Stimulated activated CD4-positive, alpha-beta T cell treated with anti-CD3 and anti-CD28 coated beads, Interleukin-4, amount 100 ng/mL, for 48 hours (primary cell): ENCODE data around the gene OSBP2.

ENCODE experiments used
- DNase-seq, 2 donors: peaks; one replicate each; pipeline ENCODE4 v3.0.0-alpha.2; 2020; ENCODE audit warnings: low read depth in 2 of 2

OSBP2 gene

DNA sequence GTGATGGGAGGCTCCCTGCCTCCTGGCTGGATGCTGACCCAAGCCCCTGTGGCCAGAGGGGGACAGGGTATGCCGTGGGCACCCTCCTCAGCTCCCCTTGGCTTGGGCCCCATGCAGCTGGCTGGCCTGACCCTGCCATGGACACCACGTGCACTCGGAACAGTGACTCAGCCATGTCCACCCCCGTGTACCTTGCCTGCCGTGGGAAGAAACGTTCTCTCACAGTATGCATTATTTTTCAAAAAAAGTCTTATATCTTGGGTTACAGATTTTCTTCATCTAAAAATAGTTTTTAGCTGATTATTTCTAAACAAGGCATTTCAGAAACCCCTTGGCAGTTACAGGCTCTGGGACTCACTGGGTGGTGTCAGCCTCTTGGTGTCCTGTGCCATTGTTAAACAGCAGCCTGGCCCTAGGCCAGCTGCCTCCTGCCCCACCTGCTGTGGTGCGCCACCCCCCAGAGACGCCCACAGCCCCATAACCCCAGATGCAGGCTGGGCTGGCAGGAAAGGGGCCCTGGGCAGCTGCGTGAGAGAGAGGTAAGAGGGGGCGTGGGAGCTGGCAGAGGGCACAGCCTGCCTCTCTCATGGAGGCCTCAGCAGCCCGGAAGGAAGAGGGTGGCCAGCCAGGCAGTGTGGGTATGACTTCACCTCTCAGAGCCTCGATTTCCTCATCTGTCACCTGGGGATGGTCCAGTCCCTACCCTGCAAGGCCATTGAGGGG lies 174.2 kb downstream of the OSBP2 start:
- no peak for DNase-seq

DNA sequence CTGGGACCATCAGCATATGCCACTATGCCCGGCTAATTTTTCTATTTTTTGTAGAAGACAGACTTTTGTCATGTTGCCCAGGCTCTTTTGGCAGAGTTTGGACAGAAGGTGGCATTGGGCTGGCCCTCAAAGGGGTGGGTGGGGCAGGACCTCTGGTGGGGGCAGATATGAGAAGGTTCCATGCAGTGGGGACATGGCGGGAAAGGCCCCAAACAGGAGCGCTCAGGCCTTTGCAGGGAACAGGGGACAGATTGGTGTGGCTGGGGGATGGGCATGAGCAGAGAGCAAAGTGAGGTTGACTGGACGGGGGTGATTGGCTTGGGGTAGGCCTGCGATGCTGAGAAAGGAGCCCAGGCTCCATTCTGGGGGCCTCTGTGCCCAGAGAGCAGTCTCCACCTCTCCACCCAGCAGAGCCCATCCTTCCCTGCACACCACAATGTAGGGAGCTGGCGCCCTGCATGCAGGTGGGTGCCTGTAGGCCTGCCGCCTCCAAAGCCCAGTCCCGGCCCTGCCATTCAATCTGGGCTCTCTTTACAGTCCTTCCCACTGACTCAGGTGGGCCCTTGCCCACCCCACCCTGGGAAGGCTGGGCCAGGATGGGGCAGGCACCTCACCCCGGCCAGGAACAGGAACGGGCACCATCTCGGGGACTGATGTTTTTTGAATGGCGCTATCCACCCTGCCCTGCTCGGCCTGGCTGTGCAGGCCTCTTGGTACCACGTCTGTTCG lies 175.2 kb downstream of the OSBP2 start:
- no peak for DNase-seq

DNA sequence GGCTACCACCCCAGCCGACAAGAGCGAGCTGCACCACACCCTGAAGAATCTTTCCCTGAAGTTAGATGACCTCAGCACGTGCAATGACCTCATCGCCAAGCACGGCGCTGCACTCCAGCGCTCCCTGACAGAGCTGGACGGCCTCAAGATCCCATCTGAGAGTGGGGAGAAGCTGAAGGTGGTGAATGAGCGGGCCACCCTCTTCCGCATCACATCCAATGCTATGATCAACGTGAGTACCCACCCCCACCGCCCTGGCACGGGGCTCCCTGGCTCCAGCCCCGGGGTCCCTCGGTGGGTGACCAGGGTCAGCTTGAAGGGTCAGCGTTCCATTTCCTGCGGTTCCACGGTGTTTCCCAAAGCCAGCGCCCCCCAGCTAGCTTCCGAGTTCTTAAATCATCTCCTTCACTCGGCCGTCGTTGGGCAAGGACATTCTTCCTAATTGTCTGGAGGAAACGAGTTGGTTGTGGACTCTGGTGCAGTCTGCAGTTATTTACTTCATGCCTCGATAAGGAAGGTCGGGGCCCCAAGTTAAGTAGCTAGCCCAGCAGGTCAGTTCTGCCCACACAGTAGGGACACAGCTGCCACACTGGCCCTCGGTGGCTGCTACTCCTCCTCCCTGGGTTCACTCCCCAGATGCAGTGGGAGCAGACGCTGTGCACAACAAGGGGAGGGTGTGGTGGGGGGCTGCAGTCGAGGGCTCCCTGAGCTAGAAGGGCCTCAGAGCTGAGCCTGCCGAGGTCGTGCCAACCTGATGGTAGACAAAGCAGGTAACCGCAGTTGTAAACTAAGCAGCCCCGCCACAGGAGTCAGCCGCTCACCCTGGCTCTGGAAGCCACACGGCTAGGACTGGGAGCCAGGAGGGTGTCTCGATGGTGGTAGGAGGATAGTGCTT lies 176.0 kb downstream of the OSBP2 start:
- DNase-seq = no peak

DNA sequence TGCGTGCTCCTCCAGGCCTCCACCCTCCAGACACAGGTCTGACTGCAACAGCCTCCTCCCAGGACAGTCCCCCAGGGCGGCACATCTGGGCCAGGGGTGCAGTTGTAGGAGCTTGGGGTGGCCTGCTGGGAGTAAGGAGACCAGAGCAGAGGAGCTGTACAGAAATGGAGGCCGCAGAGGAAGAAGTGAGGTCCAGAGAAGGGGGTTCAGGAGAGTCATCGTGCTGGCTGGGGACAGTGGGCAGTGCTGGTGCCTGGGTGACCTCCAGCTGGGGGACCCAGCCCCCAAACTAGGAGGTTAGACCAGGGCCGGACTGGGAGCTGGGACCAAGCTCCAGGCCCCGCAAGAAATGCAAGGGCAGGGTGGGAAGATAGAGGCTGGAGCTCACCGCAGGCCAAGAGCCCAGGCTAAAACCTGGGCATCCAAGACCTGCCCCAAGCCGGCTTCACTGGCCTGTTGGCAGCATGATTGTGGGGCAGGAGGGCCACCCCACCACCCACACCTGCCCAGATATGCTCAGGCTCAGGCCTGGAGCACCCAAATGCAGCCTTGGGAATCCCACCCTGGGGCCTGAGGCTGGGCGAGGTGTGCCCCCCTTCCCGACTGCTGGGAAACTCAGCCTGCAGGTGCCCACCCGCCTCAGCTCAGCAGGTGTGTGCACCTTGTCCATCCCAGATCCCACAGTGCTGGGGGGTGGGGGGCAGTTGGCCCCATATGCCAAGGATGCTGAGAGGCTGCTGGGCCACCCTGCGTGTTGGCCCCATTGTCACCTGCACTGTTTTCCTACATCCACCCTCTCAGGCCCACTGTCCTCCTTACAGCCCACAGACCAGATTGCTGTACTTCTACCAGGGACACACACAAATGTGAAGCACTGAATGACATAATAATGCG lies 177.0 kb downstream of the OSBP2 start:
- no peak for DNase-seq

DNA sequence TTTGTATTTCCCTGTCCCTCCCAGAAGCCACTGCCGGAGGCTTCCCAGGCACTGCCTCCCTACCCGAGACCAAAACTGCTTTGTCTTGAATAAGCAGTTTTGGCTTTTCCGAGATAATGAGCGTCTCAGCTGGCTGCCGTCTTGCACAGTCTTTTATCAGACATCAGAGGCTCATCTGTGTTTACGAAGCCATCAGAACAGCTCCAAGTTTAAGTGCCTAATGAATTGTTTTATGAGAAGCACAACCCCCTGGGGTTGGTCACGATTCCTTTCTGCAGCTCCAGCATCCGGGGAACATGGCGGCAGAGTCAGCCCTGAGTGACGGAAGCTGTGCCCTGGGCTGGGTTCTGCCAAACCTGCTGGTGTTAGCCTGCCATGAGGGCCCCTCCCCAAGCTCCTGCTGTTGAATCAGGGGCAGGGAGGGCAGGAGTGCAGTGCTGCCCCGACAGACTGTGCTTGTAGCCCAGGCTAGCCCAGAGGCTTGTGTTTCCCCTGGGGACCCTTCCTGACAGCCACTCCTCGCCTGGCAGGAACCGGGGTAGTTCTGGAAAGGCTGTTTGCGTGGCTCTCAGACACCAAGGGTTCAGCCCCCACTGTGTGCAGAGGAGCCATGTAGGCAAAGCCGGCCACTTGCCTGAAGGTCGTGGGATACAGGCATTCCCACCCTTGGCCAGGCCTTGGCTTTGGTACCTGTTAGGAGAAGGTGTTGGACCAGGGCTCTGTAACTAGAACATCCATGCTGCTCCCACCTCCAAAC lies 177.8 kb downstream of the OSBP2 start:
- no peak for DNase-seq

DNA sequence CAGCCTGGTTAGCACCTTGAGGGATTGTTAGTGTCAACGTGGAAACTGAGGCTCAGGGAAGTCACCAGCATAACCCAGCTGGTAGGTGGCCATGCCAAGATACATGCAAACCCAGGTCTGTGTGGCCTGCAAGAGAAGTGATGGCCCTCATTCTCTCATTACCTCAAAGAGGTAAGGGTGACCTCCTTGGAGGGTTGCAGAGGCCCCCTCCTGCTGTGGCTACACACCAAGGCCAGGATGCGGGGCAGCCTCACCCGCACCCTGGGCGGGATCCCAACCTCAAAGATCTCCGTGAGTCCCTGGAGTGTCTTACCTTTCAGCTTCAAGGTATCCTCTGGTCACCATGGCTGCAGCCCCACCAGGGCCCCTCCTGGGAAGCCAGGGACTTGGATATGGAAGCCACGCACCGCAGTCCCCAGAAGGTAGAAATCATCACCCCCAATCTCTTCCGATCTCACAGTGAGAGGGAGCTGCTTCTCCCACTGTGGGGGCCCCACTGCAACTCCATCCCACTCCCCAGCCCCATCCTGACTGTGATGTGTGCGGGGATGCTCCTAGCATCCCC lies 178.5 kb downstream of the OSBP2 start:
- no peak for DNase-seq

DNA sequence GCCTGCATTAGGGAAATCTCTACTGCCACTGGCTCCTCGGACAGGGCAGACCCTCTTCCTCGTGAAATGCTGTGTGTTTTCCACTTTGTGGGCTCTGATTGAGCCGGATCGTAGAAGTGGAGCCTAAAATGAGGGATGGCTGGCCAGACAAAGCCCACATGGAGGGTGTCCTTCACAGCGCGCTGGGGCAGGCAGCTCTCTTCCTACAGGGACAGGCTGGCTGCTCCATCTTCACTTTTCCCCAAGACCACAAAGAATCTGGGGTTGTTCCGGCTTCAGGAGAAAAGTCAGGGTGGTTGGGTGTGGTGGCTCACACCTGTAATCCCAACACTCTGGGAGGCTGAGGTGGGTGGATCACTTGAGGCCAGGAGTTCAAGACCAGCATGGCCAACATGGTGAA lies 179.0 kb downstream of the OSBP2 start:
- no peak for DNase-seq

DNA sequence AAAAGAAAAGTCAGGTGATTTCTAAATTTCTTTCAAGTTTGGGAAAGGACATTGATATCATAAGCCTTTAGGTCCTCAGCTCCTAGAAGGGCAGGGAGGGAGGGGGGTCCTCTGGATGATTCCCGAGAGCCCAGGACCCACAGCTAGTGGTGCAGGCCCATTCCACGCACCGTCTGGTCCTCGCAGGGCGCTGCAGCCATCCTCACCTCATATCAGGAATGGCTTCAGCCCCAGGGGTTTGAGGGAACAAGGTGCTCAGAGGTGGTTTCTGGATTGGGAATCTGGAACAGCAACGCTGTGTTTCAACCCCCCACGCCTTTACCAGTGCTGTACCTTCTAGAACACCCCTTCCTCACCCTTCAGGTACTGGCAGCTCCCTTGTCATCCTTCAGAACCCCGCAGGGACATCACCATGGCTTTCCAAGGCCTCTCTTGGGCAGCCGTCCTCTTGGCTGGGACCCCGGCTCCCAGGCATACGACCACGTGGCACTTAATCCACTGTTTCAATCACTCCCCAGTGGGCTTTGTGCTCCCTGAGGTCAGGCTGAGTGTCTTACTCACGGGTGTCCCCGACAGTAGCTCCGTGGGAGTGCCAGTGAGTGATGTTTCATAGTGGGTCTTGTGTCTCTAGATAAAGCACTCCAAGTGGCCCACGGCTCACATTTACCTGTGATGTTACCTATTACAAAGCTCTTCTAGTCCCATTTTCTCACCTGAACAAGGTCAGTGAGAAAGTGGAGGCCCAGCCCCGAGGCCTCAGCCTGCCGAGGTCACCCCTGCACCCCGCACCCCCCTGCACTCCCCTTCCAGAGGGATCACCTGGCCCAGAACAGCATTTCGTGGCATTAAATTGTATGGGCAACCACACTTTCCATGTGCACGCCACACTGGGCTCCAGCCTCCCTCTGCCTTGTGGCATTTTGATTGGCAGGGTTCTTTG lies 180.0 kb downstream of the OSBP2 start:
- DNase-seq = no peak

DNA sequence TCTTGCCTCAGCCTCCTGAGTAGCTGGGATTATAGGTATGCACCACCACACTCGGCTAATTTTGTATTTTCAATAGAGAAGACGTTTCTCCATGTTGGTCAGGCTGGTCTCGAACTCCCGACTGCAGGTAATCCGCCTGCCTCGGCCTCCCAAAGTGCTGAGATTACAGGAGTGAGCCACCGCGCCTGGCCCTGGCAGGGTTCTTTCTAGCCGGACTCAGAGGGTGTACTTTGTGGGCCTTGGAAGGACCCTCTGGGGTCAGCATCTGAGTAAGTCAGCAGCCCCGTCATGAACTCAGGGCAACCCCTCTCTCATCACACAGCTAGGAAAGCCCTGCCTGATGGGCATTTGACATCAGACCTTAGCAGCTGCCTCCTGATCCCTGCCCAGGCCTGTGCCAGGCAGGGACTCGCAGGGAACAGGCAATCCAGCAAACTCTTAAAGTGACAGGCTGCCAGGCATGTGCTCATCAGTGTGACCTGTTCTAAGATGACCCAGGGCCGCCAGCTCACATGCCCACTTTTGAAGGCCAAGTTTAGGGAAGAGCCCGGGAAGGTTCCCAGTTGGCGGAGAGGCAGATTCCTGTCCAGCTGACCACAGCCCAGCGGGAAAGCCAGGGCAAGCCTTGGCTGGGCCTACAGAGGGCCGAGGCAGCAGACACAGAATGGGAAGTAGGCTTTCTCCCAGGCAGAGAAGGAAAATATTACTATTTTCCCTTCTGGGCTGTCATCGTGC lies 181.0 kb downstream of the OSBP2 start:
- no peak for DNase-seq

DNA sequence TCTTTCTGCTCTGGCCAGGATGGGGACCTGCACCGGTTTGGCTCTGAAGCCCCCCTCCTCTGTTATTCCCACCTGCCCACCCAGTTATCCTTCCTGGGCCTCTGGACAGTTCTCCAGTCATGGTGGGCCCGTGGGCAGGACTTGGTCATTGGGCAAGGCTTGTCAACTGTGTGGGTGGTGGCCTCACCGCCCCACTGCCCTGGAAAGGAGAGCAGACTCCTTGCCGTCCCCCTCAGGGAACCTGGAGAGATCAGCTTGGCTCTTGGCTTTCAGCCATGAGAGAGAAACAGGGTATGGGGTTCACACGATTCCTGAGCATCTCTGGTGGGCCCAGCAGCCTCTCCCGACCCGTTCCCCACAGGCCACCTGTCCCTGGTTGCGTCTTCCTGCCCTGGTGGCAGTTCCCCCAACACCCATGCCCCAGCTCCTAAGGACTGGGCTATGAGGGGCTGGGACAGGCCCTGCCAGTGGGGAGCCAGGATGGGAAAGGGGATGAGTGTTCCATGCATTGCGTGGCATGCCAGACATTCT lies 181.6 kb downstream of the OSBP2 start:
- no peak for DNase-seq

DNA sequence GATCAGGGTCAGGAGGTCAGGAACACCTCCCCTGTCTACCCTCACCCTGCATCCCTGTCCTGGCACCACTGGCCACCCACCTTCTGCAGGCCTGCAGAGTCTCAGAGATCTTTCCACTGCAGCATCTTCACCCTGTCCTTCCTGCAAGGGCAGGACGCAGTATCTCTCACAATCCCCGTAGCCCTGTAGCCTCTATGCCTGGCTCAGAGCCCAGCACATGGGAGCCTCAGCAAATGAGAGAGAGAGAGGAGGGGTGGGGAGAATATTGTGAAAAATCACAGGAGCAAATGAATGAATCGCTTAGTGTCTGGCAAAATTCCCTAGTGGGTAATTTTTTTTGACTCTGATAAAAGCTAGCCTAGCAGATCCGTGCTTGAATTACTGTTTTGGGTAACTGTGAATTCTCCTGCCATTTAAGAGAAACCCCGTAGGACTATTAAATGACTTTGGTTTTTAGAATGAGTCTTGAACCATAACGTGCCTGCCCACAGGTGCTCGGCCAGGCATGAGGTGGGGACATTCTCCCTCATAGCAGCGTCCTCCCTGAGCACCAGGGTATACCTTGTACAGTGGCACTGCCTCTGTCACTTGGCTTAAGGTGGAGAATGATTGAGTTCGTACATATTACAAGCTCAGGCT lies 182.4 kb downstream of the OSBP2 start:
- no peak for DNase-seq

DNA sequence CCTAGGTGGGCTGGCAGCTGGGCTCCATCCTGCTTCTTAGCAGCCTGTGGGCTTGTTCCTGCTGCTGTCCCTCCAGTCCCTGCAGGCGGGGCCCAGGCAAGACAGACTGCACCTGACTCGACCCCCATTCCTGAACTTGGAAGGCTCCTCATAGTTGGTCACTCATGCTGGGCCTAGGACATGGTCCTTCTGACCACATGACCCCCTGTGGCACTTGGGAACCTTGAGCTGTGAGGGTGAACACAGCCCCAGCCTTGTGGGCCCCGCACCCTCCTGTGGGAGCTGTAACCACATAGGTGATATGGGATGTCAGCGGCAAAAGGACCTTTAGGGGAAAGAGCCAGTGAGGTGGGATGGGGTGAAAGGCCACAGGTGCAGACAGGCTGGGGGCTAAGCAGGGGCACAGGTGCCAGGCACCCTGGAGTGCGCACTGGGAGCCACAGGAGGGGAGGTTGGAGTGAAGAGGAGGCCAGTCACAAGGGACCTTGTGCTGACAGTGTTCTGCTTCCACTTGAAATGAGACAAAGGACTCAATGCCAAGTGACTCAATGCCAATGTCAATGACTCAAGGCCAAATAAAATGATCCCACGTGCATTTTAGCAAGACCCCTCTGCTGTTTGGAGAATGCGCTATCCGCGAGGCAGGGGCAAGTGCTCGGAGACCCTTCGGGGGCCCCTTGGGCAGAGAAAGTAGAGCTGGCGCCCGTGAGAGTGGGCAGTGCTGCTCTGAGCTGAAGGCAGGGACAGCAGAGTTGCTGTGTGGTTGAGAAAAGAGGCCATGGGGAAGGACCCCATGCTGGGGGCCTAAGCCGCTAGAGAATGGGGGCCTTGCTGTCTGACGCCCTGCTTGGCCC lies 183.2 kb downstream of the OSBP2 start:
- DNase-seq = no peak

DNA sequence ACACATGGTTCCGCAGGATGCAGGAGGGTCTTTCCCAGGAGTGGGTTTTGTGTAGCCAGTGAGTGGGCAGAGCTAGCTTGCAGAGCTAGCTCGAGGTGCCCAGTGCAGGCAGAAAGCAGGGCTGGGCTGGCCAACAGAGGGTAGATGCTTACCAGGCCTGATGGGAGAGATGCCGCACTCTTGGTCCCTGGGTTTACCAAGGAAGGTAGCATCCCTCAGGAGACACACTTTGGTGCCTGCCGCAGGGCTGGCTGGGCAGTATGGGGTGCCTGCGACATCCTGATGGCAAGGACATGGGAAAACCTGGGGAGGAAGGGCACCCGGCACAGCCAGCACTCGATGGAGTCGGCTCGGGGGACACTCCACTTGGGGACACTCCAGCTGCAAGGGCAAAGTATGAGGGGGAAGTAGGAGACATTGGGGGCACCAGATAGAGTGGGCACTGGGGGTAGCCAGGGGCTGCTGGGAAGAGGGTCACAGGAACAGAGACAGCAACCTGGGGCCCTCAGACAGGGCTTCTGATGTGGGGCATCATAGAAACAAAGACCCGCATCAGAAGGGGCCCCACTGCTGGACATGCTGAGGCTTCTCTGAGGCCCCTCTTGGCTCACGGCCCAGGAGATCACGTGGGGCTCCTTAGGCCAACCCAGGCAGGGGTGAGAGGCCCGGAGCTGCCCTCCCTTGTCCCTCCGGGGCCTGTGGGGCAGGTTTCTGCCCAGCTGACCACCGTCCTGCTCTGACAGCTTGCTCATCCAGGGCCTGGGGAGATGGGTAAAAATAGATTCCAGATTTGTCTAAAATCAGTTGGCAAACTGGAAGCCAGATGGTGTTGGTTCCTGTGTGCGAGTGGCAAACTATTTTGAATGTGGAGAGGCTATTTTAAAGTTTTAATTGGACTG lies 184.1 kb downstream of the OSBP2 start:
- no peak for DNase-seq

DNA sequence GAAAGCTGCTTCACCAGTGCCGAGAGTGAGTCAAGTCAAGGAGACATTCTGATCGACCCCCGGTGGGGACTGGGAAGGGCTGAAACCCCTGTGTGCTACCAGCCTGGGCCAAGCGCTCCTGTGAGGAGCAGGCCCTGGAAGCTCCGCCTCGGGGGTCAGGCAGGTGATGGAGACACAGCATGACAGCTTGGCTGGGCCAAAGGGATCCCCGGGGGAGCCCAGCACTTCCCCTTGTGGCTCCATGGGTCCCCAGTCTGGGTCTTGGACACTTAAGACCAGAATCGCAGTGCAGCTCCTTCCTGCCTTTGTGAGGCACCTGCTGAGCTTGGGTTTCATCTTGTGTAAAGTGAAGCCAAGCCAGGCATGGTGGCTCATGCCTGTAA lies 184.7 kb downstream of the OSBP2 start:
- DNase-seq = no peak

DNA sequence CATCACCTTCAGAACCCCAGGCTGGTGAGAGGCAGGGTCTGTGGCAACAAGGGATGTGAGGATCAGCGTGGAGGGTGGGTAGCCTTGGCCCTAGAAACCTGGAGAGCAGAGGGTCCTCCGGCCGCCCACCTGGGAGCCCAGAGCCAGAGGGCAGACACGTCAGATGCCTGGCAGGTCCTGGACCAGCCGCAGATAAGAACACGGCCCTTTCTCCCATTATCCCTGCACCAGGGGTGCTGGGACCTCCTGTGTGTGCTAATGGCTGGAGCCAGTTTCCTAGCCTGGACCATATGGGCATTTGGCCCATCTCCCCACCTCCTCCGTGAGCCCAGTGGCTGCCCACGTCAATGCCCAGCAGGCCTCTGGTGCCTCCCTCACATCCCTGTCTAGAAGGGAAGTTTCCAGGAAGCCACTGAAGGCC lies 185.5 kb downstream of the OSBP2 start:
- DNase-seq = no peak

DNA sequence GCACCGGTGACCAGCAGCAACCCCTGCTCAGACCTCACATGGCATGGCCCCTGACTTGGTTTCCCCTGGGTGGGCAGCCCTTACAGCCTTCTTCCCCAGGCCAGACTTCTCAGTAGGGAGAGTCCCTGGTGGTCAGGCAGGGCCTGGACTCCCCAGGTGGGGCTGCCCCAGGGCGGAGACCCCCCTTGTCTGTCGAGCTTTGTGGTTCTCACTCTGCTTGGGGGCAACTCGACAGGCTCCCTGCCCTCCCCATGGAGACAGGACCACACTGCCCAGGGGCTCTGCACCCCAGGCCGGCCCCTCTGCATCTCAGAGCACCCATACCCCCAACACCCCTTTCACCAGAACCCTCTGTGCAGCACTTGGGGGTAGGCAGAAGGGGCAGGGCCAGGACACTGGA lies 186.2 kb downstream of the OSBP2 start:
- DNase-seq = no peak
